AG09309 (cell line): Measurements from ENCODE around the gene MYH10.
"Not testable (repeated sequence)": the region's sequence is repeated elsewhere in the genome, so short reads cannot be mapped to it uniquely, and the experiment has no call there.

Source experiments
- DNase-seq: peaks from one replicate; pipeline ENCODE4 v3.0.0-alpha.2; 2010; ENCODE audit warnings: low read depth
- H3K4me3 ChIP-seq: 2 replicates; pipeline ENCODE4 v1.5.1; 2011; ENCODE audit warnings: mild to moderate bottlenecking, low read depth, low read length, moderate library complexity; ENCODE audit not compliant: control insufficient read depth
- CTCF ChIP-seq: IDR thresholded peaks from 2 replicates; pipeline ENCODE4 v1.5.1; 2011; ENCODE audit warnings: mild to moderate bottlenecking, low read depth, low read length, inconsistent platforms; ENCODE audit not compliant: insufficient read depth, control insufficient read depth; ENCODE audit errors: missing control alignments

MYH10 gene

GRCh38 chr17:8662076-8662831 is 31.7 kb upstream of the MYH10 start:
- no peak for DNase-seq
- TF ChIP-seq CTCF = no peak
- H3K4me3 ChIP-seq = no peak overlapping the region

DNA sequence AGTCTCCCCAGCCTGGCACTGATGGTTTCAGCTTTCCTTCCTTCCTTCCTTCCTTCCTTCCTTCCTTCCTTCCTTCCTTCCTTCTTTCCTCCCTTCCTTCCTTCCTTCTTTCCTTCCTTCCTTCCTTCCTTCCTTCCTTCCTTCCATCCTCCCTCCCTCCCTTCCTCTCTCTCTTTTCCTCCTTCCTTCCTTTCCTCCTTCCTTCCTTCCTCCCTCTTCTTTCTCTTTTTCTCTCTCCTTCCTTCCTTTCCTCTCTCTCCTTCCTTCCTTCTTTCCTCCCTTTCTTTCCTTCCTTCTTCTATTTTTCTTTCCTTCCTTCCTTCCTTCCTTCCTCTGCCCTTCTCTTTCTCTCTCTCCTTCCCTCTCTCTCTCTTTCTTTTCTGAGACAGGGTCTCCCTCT is 30.2 kb upstream of the MYH10 start:
- H3K4me3 ChIP-seq, DNase-seq: not testable (repeated sequence)

- TF ChIP-seq CTCF = no peak
- no peak for DNase-seq
- H3K4me3 ChIP-seq = no peak overlapping the region
Measured at GRCh38 chr17:8659758-8660410, 29.4 kb upstream of the MYH10 start.

GRCh38 chr17:8658810-8659209 is 28.3 kb upstream of the MYH10 start:
- no peak for DNase-seq
- no peak overlapping the region for H3K4me3 ChIP-seq
- TF ChIP-seq CTCF = no peak

- no peak for DNase-seq
- no peak for TF ChIP-seq CTCF
- no peak overlapping the region for H3K4me3 ChIP-seq
Measured at GRCh38 chr17:8656693-8657092, 26.2 kb upstream of the MYH10 start.

DNA sequence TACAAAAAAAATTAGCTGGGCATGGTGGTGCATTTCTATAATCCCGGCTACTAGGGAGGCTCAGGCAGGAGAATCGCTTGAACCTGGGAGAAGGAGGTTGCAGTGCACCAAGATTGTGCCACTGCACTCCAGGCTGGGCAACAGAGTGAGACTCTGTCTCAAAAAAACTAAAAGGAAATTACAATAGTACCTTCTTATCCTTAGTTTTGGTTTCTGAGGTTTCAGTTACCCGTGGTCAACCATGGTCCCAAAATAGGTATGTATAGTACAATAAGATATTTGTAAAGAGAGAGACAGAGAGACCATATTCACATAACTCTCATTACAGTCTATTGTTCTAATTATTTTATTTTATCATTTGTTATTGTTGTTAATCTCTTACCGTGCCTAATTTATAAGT is 24.3 kb upstream of the MYH10 start:
- H3K4me3 ChIP-seq = no peak overlapping the region
- TF ChIP-seq CTCF = no peak
- DNase-seq = no peak

DNA sequence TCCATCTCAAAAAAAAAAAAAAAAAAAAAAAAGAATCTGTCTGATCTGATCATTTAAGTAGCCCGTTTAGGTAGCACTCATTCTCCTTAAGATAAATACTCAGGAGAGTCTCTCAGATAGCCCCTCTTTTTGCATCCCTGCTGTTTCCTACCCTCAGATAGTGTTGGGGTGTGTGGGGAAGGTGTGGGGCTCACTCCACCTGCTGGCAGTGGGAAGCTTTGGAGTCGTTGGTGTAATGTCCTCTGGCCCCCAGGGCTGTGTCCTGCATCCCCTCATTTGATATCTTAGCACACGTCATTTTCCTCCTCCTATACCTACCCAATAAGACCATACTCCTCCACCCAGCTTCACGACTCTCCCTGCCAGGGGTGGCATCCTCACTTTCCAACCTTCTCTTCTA is 20.5 kb upstream of the MYH10 start:
- no peak for TF ChIP-seq CTCF
- H3K4me3 ChIP-seq = no peak overlapping the region
- no peak for DNase-seq
